Tibial nerve (tissue), 3 donors: ENCODE measurements around the gene ITIH3.

ENCODE experiments used
- CTCF ChIP-seq, 5 experiments: fragments of 200-600 bp in 3 of 5; fragments of 450-650 bp in 2 of 5; sonication (generic) in 3 of 5; IDR thresholded peaks; one replicate each; pipeline ENCODE4 v1.5.1; 2016 to 2019; ENCODE audit warnings: antibody characterized with exemption in 5 of 5, mild to moderate bottlenecking in 3 of 5, moderate library complexity in 2 of 5
- POLR2A ChIP-seq, 2 donors: fragments of 450-650 bp; IDR thresholded peaks; one replicate each; pipeline ENCODE4 v1.6.1; 2017; ENCODE audit warnings: antibody characterized with exemption in 2 of 2, mild to moderate bottlenecking in 2 of 2, moderate library complexity in 2 of 2

GRCh38 chr3:52834871-52835501 is 40.4 kb downstream of the ITIH3 start, which contains the start of gene MUSTN1:
- TF ChIP-seq CTCF (IDR thresholded peaks at IDR 0.05) (no peak), POLR2A (IDR thresholded peaks at IDR 0.05) (no peak)
